T-helper 9 cell (primary cell): Measurements from ENCODE around the gene PLXNA4.

Experiments used
- DNase-seq: peaks from one replicate; pipeline ENCODE4 v3.0.0-alpha.2; 2020

PLXNA4 gene

GRCh38 chr7:132161533-132161915 is 414.7 kb downstream of the PLXNA4 start:
- DNase-seq, result no peak

GRCh38 chr7:132160611-132161532 is 415.4 kb downstream of the PLXNA4 start:
- no peak for DNase-seq

- no peak for DNase-seq
Observed at GRCh38 chr7:132158841-132159240, 417.4 kb downstream of the PLXNA4 start.

- DNase-seq, result no peak
Observed at GRCh38 chr7:132158166-132158565, 418.1 kb downstream of the PLXNA4 start.

GRCh38 chr7:132155715-132156114 is 420.6 kb downstream of the PLXNA4 start:
- DNase-seq, result no peak

GRCh38 chr7:132154695-132155471 is 421.4 kb downstream of the PLXNA4 start:
- no peak for DNase-seq

- no peak for DNase-seq
Observed at GRCh38 chr7:132154248-132154647, 422.0 kb downstream of the PLXNA4 start.

GRCh38 chr7:132152131-132152889 is 424.0 kb downstream of the PLXNA4 start:
- no peak for DNase-seq

GRCh38 chr7:132150711-132151110 is 425.6 kb downstream of the PLXNA4 start:
- no peak for DNase-seq

- no peak for DNase-seq
Observed at GRCh38 chr7:132149436-132150304, 426.6 kb downstream of the PLXNA4 start.

GRCh38 chr7:132148876-132149275 is 427.4 kb downstream of the PLXNA4 start:
- no peak for DNase-seq

- DNase-seq, result no peak
Observed at GRCh38 chr7:132145466-132145865, 430.8 kb downstream of the PLXNA4 start.

- DNase-seq, result no peak
Observed at GRCh38 chr7:132145063-132145462, 431.2 kb downstream of the PLXNA4 start.

- no peak for DNase-seq
Observed at GRCh38 chr7:132142006-132142405, 434.3 kb downstream of the PLXNA4 start.

- no peak for DNase-seq
Observed at GRCh38 chr7:132141109-132141508, 435.2 kb downstream of the PLXNA4 start.

GRCh38 chr7:132140341-132140740 is 435.9 kb downstream of the PLXNA4 start:
- DNase-seq, result no peak

GRCh38 chr7:132138817-132139216 is 437.5 kb downstream of the PLXNA4 start:
- DNase-seq, result no peak

GRCh38 chr7:132137681-132138080 is 438.6 kb downstream of the PLXNA4 start:
- DNase-seq, result no peak

GRCh38 chr7:132135746-132136385 is 440.4 kb downstream of the PLXNA4 start:
- DNase-seq, result no peak

- DNase-seq, result no peak
Observed at GRCh38 chr7:132134814-132135445, 441.3 kb downstream of the PLXNA4 start.

GRCh38 chr7:132133501-132133900 is 442.8 kb downstream of the PLXNA4 start:
- DNase-seq, result no peak
